ENCODE results near the gene ARMC6. TPM values are rescaled to one million over a fixed set of nuclear protein-coding genes. Genes with fewer than 3 reads are reported as not detected.

Gene ARMC6
- total and polyA plus RNA-seq, 2 experiments from 2014 or later: 40.9 to 112 TPM

- no peaks in the 10 kb centered on the region for H3K9me3 Mint-ChIP-seq
- peaks cover 11% of the 10 kb centered on the region for H3K4me1 ChIP-seq (ENCODE audit: insufficient read depth)
- H3K4me1 Mint-ChIP-seq: peaks cover 20% of the 10 kb centered on the region; the same call in 2 of the 3 replicates
Observed at GRCh38 chr19:19063183-19064097, 30.0 kb downstream of the ARMC6 start, which contains the start of gene SLC25A42. Gene SLC25A42, plus strand, starts transcription at chr19:19063994. Its CDS starts 32,131 bp downstream, at chr19:19096125.

DNA sequence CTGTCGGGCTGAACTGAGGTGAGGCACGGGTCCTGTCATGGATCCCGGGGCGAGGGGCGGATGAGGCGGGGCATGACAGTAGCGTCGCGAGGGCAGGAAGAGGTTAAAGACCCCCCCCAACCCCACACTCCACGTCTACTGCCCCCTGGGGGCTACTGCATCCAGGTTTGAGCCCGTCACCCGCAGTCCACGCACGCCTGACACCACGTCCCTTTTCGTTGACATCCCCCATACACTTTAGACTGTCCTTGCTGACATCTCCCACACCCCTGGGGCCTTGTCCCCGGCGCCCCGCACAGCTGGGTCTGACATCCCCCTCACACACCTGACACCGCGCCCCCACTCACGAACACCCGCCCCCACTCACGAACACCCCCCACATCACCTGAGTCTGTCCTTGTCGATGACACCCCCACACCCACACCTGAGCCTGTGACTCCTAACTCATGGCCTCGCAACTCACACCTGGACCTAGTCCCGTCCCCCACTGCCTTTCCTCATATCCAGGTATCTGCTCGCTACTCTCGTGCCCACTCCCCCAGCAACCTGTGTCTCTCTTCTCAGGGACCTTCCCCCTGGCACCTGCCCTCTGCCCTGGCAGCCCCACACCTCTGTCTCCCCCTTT lies 30.8 kb downstream of the ARMC6 start:
- Histone ChIP-seq H3K36me3 (ENCODE audit: insufficient read depth) (no peaks in the 10 kb centered on the region), H3K27me3 (ENCODE audit: insufficient read depth) (peaks cover 48% of the 10 kb centered on the region), H3K4me1 (ENCODE audit: insufficient read depth) (peaks cover 11% of the 10 kb centered on the region), H2AFZ (no peak overlapping the region), H3K27ac (ENCODE audit: low read depth) (no peak overlapping the region), H3K4me3 (peak overlapping the region; percentile 55), H3K79me2 (replicated peaks; ENCODE audit: insufficient read depth) (no peaks in the 10 kb centered on the region), H3F3A (replicated peaks; ENCODE audit: low read depth) (peaks cover 16% of the 10 kb centered on the region), H3K4me2 (peak overlapping the region; percentile 80), H4K20me1 (replicated peaks; ENCODE audit: insufficient read depth) (peaks cover 5% of the 10 kb centered on the region), H3K9me2 (ENCODE audit: insufficient read depth) (no peaks in the 10 kb centered on the region)
- Mint-ChIP-seq H3K4me1 (peaks cover 20% of the 10 kb centered on the region; the same call in 2 of the 3 replicates), H3K36me3 (ENCODE audit: low read depth) (peaks cover 3% of the 10 kb centered on the region; the same call in 2 of the 3 replicates), H3K27ac (no peak overlapping the region), H3K4me3 (peak overlapping the region; percentile 72), H3K27me3 (ENCODE audit: insufficient read depth, low read depth, poor library complexity) (peaks cover 42% of the 10 kb centered on the region), H3K9me3 (no peaks in the 10 kb centered on the region)
- TF ChIP-seq NANOG (IDR thresholded peaks at IDR 0.05; ENCODE audit: borderline replicate concordance) (no peak), EZH2 (IDR thresholded peaks at IDR 0.05; ENCODE audit: low read depth, unreplicated experiment) (no peak), CTCF (conservative IDR thresholded peaks at IDR 0.05; ENCODE audit: low read depth in 2 of 2) (peak in 1 of 2 experiments; percentile 15; a peak in 1 of 4 replicates), POLR2AphosphoS5 (IDR thresholded peaks at IDR 0.05; ENCODE audit: low read depth) (no peak)
- no peak for DNase-seq (ENCODE audit: low spot score)
- ATAC-seq: no peak

More at GRCh38 chr19:19063183-19064097, 30.0 kb downstream of the ARMC6 start, which contains the start of gene SLC25A42:
- Histone ChIP-seq H4K20me1 (replicated peaks; ENCODE audit: insufficient read depth) (peaks cover 5% of the 10 kb centered on the region; the same call in 1 of the 2 replicates), H3F3A (replicated peaks; ENCODE audit: low read depth) (peaks cover 16% of the 10 kb centered on the region), H3K79me2 (replicated peaks; ENCODE audit: insufficient read depth) (no peaks in the 10 kb centered on the region), H3K9me2 (ENCODE audit: insufficient read depth) (no peaks in the 10 kb centered on the region), H3K4me3 (peak within 1 kb of the TSS; percentile 58), H3K4me2 (peak within 1 kb of the TSS; percentile 85), H2AFZ (peak within 1 kb of the TSS; percentile 39; the same call in 1 of the 2 replicates), H3K27ac (ENCODE audit: low read depth) (no peak within 1 kb of the TSS; the same call in 1 of the 2 replicates), H3K27me3 (ENCODE audit: insufficient read depth) (peaks cover 44% of the 10 kb centered on the region), H3K36me3 (ENCODE audit: insufficient read depth) (no peaks in the 10 kb centered on the region)
- H3K27ac Mint-ChIP-seq: peak within 1 kb of the TSS; percentile 53
- peaks cover 42% of the 10 kb centered on the region for H3K27me3 Mint-ChIP-seq (ENCODE audit: insufficient read depth, low read depth, poor library complexity)
- peak within 1 kb of the TSS; percentile 72 for H3K4me3 Mint-ChIP-seq
- TF ChIP-seq POLR2AphosphoS5 (IDR thresholded peaks at IDR 0.05; ENCODE audit: low read depth) (peak; percentile 72; the same call in 1 of the 2 replicates), CTCF (conservative IDR thresholded peaks at IDR 0.05; ENCODE audit: low read depth in 2 of 2) (0 out of 4 replicates have a peak, but pooled peaks of 1 of the 2 experiments have one; percentile 5), JUNB (IDR thresholded peaks at IDR 0.05; ENCODE audit: unreplicated experiment) (no peak), CREB1 (CRISPR knock-in tag; IDR thresholded peaks at IDR 0.05; ENCODE audit: low read depth) (peak; percentile 74)
- ATAC-seq (peak; percentile 96), DNase-seq (ENCODE audit: low spot score) (peak; percentile 99)
- H3K36me3 Mint-ChIP-seq (ENCODE audit: low read depth): peaks cover 3% of the 10 kb centered on the region
